Stomach (tissue), 4 donors: ENCODE measurements around the gene GJB1.

Experiments used
- POLR2A ChIP-seq, 4 donors: fragments of 450-650 bp; IDR thresholded peaks; one replicate each; pipeline ENCODE4 v1.6.1; 2016; ENCODE audit warnings: antibody characterized with exemption in 4 of 4, control low read depth in 2 of 4, mild to moderate bottlenecking in 1 of 4, moderate library complexity in 1 of 4
- POLR2AphosphoS5 ChIP-seq, 3 donors: sonication (generic); formaldehyde crosslinking; IDR thresholded peaks; one replicate each; pipeline ENCODE4 v1.6.1; 2016; ENCODE audit warnings: antibody characterized with exemption in 3 of 3

GRCh38 chrX:71227370-71228062, 4.5 kb downstream of the GJB1 start:
- TF ChIP-seq POLR2A (IDR thresholded peaks at IDR 0.05) = no peak
- TF ChIP-seq POLR2AphosphoS5 (IDR thresholded peaks at IDR 0.05) = no peak
